GM12878 (cell line): ENCODE measurements around the gene TOMM34. TPM values are rescaled to one million over a fixed set of nuclear protein-coding genes. Genes with fewer than 3 reads are reported as not detected.

Experiments used
- ATAC-seq: fragments of 200-7000 bp; cut with Tn5 transposase; 3 replicates; pipeline ENCODE4 v1.9.1; 2020; ENCODE audit warnings: mild to moderate bottlenecking, moderate library complexity
- BruUV-seq: library from RNA; stranded (reverse); fragments of 400-500 nt; replicated peaks from 2 replicates; lab custom pipeline; 2021; lab: Mats Ljungman, UMichigan
- CTCF ChIA-PET: fragments of 300-600 bp; sonication (Branson Sonifier 250); formaldehyde crosslinking; extraction: SDS; loops from one replicate; lab custom pipeline; 2021; ENCODE audit warnings: inconsistent platforms; lab: Yijun Ruan, JAX
- POLR2A ChIA-PET: fragments of 350-600 bp; formaldehyde crosslinking; extraction: SDS; loops from one replicate; lab custom pipeline; 2021; ENCODE audit warnings: inconsistent platforms; lab: Charles Lee
- RAD21 ChIA-PET: fragments of 300-600 bp; sonication (Branson Sonifier 250); formaldehyde crosslinking; loops from one replicate; lab custom pipeline; 2023; ENCODE audit warnings: antibody characterized with exemption; ENCODE audit not compliant: unreplicated experiment; lab: Charles Lee
- SMC1A ChIA-PET: fragments of 300-600 bp; sonication (Branson Sonifier 250); formaldehyde crosslinking; loops from one replicate; lab custom pipeline; 2023; ENCODE audit not compliant: unreplicated experiment, uncharacterized antibody; lab: Charles Lee
- DNase-seq: peaks from one replicate; pipeline ENCODE4 v3.0.0-alpha.2; 2011; ENCODE audit warnings: low read depth, low spot score
- FAIRE-seq: peaks from 3 replicates; lab custom pipeline; 2011; peaks lifted over from hg19 to GRCh38; lab: Jason Lieb, UNC
- H2AFZ ChIP-seq: 2 replicates; pipeline ENCODE4 v1.6.0; 2011; ENCODE audit warnings: low read depth, low read length, control low read depth; ENCODE audit not compliant: control insufficient read depth
- H3K27ac ChIP-seq: 2 replicates; pipeline ENCODE4 v1.5.1; 2011; ENCODE audit warnings: control low read depth; ENCODE audit not compliant: control insufficient read depth, insufficient read depth
- H3K27me3 ChIP-seq, 2 experiments: replicated peaks in 1 of 2; 2 replicates each; pipeline versions ENCODE4 v1.6.0 to v1.6.1; 2011; ENCODE audit warnings: low read length in 1 of 2; ENCODE audit not compliant: control insufficient read depth in 2 of 2, insufficient read depth in 2 of 2
- H3K36me3 ChIP-seq, 2 experiments: 2 replicates each; pipeline ENCODE4 v1.5.1; 2011; ENCODE audit warnings: low read length in 1 of 2; ENCODE audit not compliant: control insufficient read depth in 2 of 2, insufficient read depth in 2 of 2
- H3K4me1 ChIP-seq: 2 replicates; pipeline ENCODE4 v1.6.1; 2011; ENCODE audit warnings: mild to moderate bottlenecking, low read length, moderate library complexity, mixed read lengths; ENCODE audit not compliant: control insufficient read depth, insufficient read depth
- H3K4me2 ChIP-seq: 2 replicates; pipeline ENCODE4 v1.6.0; 2011; ENCODE audit warnings: control low read depth; ENCODE audit not compliant: control insufficient read depth, insufficient read depth
- H3K4me3 ChIP-seq: fragments of 200-600 bp; sonication (generic); 2 replicates; pipeline ENCODE4 v1.5.1; 2016
- H3K79me2 ChIP-seq: 2 replicates; pipeline ENCODE4 v1.6.0; 2011; ENCODE audit warnings: low read length; ENCODE audit not compliant: control insufficient read depth, insufficient read depth
- H3K9ac ChIP-seq: 2 replicates; pipeline ENCODE4 v1.8.0; 2011; ENCODE audit warnings: low read length, control low read depth, mixed read lengths; ENCODE audit not compliant: control insufficient read depth, insufficient read depth
- H3K9me3 ChIP-seq: replicated peaks from 3 replicates; pipeline ENCODE4 v1.5.1; 2011; ENCODE audit warnings: mild to moderate bottlenecking, low read length; ENCODE audit not compliant: control insufficient read depth, insufficient read depth
- H4K20me1 ChIP-seq: 2 replicates; pipeline ENCODE4 v1.6.0; 2011; ENCODE audit not compliant: control insufficient read depth, insufficient read depth
- BRCA1 ChIP-seq: IDR thresholded peaks from 2 replicates; pipeline ENCODE4 v1.6.1; 2011; ENCODE audit warnings: low read depth, low read length, improper control_type of control experiment
- CBX5 ChIP-seq: sonication (generic); IDR thresholded peaks from 2 replicates; pipeline ENCODE4 v1.6.1; 2016; ENCODE audit warnings: low read depth, moderate library complexity, mild to moderate bottlenecking, inconsistent platforms
- CEBPB ChIP-seq, 2 experiments: fragments of 150-350 bp in 1 of 2; IDR thresholded peaks; 2 replicates each; pipeline ENCODE4 v1.6.1; 2012 to 2014; ENCODE audit warnings: low read depth in 2 of 2, low read length in 2 of 2, borderline replicate concordance in 1 of 2, inconsistent platforms in 1 of 2
- FOXM1 ChIP-seq: IDR thresholded peaks from 2 replicates; pipeline ENCODE4 v1.6.1; 2012; ENCODE audit warnings: low read depth, mild to moderate bottlenecking, inconsistent platforms, low read length, moderate library complexity
- MTA3 ChIP-seq: IDR thresholded peaks from 2 replicates; pipeline ENCODE4 v1.6.1; 2012; ENCODE audit warnings: low read length, inconsistent platforms, borderline replicate concordance
- NR2C1 ChIP-seq: fragments of 450-650 bp; IDR thresholded peaks from 2 replicates; pipeline ENCODE4 v1.6.1; 2017; ENCODE audit warnings: antibody characterized with exemption, mild to moderate bottlenecking, moderate library complexity
- RBBP5 ChIP-seq: fragments of 200-600 bp; sonication (generic); conservative IDR thresholded peaks from 2 replicates; pipeline ENCODE4 v1.6.1; 2016
- SIN3A ChIP-seq: IDR thresholded peaks from 2 replicates; pipeline ENCODE4 v1.6.1; 2012; ENCODE audit warnings: low read depth, low read length, improper control_type of control experiment
- SRF ChIP-seq, 2 experiments: IDR thresholded peaks; 2 replicates each; pipeline ENCODE4 v1.6.1; 2011; ENCODE audit warnings: low read depth in 2 of 2, low read length in 2 of 2, mild to moderate bottlenecking in 1 of 2, moderate library complexity in 1 of 2
- STAT1 ChIP-seq: fragments of 450-650 bp; conservative IDR thresholded peaks from 2 replicates; pipeline ENCODE4 v1.6.1; 2014; ENCODE audit warnings: antibody characterized with exemption, mild to moderate bottlenecking
- WGBS: methylation state at CpG from one replicate; pipeline ENCODE4 v1.1.6; 2016; ENCODE audit warnings: low lambda C conversion rate; ENCODE audit not compliant: insufficient replicate concordance, insufficient coverage; ENCODE audit errors: missing lambda C conversion rate; 5-methylcytosine and 5-hydroxymethylcytosine counted together
- in situ Hi-C: fragments of 300-500 bp; cut with MboI; formaldehyde crosslinking; loops from 9 replicates; pipeline ENCODE4 v1.14.3; 2018; ENCODE audit warnings: mixed read lengths
- intact Hi-C: fragments of 100-400 bp; cut with micrococcal nuclease; formaldehyde crosslinking; loops from one replicate; pipeline ENCODE4 v1.14.2; 2022; ENCODE audit not compliant: unreplicated experiment
- polyA plus RNA-seq, 11 experiments: library from polyadenylated mRNA; depleted of rRNA in 4 of 11; unstranded in 6 of 11; stranded (reverse) in 5 of 11; fragments of >200 nt; fragmentation: Nextera tagmentation in 4 of 11; fragmentation: Illumina TruSeq in 1 of 11; extraction: Ambion mirVana in 4 of 11; extraction: Trizol in 1 of 11; gene quantifications; 1 replicate in 1 of 11; 2 replicates in 10 of 11; pipeline versions ENCODE4 v1.2.1 to v1.2.3, GENCODE V29; 2011 to 2016; ENCODE audit warnings: inconsistent platforms in 2 of 11, missing spikeins in 2 of 11, low read depth in 1 of 11
- total RNA-seq, 4 experiments: library from RNA; depleted of rRNA in 3 of 4; stranded (reverse); fragments of >200 nt in 3 of 4; fragmentation: Illumina TruSeq in 1 of 4; extraction: Trizol in 1 of 4; gene quantifications; 2 replicates each; pipeline versions ENCODE4 v1.2.1 to v1.2.3, GENCODE V29; 2013 to 2021
- TF ChIP-seq, protein P1 (sequence below): fragments of 450-650 bp; IDR thresholded peaks from 2 replicates; pipeline ENCODE4 v1.6.1; 2017; ENCODE audit warnings: mild to moderate bottlenecking, moderate library complexity
- TF ChIP-seq, protein P2 (sequence below): IDR thresholded peaks from 2 replicates; pipeline ENCODE4 v1.6.1; 2011; ENCODE audit warnings: borderline replicate concordance, low read depth, mild to moderate bottlenecking, moderate library complexity, mixed read lengths, low read length; ENCODE audit not compliant: insufficient read depth; ENCODE audit errors: extremely low read length
- TF ChIP-seq, protein P3 (sequence below): fragments of 450-650 bp; IDR thresholded peaks from 2 replicates; pipeline ENCODE4 v1.6.1; 2017; ENCODE audit warnings: borderline replicate concordance
- TF ChIP-seq, protein P4 (sequence below): IDR thresholded peaks from 2 replicates; pipeline ENCODE4 v1.6.1; 2012; ENCODE audit warnings: low read depth, low read length, improper control_type of control experiment

The TOMM34 gene
- total and polyA plus RNA-seq, 10 of the 15 experiments (the other 5 are each of a cell fraction or from before 2014, with no cell fraction given), result 14.0 to 73.8 (median 43.9) TPM

DNA sequence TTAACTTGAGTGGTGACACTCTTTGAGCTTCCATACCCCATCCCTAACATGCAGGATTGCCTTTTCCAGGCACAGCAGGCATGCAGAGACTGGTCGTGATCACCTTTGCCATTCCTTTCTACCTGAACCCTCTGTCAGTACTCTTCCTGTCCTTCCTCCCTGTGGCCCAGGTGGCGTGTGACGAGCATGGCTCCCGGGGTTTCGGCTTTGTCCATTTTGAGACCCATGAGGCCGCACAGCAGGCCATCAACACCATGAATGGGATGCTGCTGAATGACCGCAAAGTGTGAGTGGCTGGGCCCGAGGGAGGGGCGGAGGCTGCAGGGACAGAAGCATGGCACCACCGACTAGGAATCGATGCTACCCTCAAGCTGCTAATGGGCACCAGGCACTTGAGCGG lies 43.6 kb downstream of the TOMM34 start (continued):
- TF ChIP-seq, protein P1, sequence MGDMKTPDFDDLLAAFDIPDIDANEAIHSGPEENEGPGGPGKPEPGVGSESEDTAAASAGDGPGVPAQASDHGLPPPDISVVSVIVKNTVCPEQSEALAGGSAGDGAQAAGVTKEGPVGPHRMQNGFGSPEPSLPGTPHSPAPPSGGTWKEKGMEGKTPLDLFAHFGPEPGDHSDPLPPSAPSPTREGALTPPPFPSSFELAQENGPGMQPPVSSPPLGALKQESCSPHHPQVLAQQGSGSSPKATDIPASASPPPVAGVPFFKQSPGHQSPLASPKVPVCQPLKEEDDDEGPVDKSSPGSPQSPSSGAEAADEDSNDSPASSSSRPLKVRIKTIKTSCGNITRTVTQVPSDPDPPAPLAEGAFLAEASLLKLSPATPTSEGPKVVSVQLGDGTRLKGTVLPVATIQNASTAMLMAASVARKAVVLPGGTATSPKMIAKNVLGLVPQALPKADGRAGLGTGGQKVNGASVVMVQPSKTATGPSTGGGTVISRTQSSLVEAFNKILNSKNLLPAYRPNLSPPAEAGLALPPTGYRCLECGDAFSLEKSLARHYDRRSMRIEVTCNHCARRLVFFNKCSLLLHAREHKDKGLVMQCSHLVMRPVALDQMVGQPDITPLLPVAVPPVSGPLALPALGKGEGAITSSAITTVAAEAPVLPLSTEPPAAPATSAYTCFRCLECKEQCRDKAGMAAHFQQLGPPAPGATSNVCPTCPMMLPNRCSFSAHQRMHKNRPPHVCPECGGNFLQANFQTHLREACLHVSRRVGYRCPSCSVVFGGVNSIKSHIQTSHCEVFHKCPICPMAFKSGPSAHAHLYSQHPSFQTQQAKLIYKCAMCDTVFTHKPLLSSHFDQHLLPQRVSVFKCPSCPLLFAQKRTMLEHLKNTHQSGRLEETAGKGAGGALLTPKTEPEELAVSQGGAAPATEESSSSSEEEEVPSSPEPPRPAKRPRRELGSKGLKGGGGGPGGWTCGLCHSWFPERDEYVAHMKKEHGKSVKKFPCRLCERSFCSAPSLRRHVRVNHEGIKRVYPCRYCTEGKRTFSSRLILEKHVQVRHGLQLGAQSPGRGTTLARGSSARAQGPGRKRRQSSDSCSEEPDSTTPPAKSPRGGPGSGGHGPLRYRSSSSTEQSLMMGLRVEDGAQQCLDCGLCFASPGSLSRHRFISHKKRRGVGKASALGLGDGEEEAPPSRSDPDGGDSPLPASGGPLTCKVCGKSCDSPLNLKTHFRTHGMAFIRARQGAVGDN, result no peak
- no peak for TF ChIP-seq BRCA1
- TF ChIP-seq, protein P2, sequence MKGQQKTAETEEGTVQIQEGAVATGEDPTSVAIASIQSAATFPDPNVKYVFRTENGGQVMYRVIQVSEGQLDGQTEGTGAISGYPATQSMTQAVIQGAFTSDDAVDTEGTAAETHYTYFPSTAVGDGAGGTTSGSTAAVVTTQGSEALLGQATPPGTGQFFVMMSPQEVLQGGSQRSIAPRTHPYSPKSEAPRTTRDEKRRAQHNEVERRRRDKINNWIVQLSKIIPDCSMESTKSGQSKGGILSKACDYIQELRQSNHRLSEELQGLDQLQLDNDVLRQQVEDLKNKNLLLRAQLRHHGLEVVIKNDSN, result no peak
- no peak for TF ChIP-seq MTA3

DNA sequence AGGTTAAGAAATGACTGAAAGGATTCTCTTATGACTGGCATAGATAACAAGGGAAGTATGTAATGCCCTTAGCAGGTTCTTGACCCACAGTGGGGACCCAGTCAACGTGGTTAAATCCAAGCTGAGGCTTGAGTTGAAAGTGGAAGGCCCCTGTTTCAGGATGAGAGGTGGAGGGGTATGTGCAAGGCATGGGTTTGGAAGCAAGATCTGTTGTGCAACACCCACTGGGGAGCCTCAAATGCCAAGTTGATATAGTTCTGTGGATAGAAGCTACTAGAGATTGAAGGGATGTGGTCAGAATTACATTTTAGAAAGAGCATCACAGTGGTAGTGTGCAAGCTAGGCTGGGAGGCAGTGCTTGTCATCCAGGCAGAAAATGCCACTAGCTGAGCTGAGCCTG lies 45.3 kb downstream of the TOMM34 start:
- Histone ChIP-seq H2AFZ (no peak overlapping the region), H3K4me3 (no peak overlapping the region), H3K79me2 (no peaks in the 10 kb centered on the region), H3K9ac (no peak overlapping the region), H3K27me3 (no peaks in the 10 kb centered on the region), H3K9me3 (no peaks in the 10 kb centered on the region), H3K4me1 (peaks cover 3% of the 10 kb centered on the region), H3K36me3 (peaks cover 4 to 6% of the 10 kb centered on the region in 2 experiments; a peak in 3 of 4 replicates), H3K27ac (no peak overlapping the region), H4K20me1 (no peaks in the 10 kb centered on the region), H3K4me2 (no peak overlapping the region)
- POLR2A ChIA-PET, result no interaction called here
- no peak for ATAC-seq
- BruUV-seq, result no TSS peak
- intact Hi-C loops (loop anchor here (5.0 kb wide), 1 partner anchor 182 kb away; no protein-coding TSS in a partner anchor), in situ Hi-C loops (no loop called here)
- RAD21 ChIA-PET, result interaction anchor here (0.7 kb wide), 1 partner anchor 153 kb away, joined by 3 read pairs; no protein-coding TSS in a partner anchor
- CTCF ChIA-PET, result no interaction called here
- FAIRE-seq, result no peak
- WGBS, result 74% methylated on average over 1 of the region's 1 CpG
- SMC1A ChIA-PET, result interaction anchor here (1.0 kb wide), 1 partner anchor 11 kb away, joined by 3 read pairs; no protein-coding TSS in a partner anchor
- DNase-seq, result no peak
- TF ChIP-seq SRF (IDR thresholded peaks at IDR 0.05; ENCODE audit: low read depth in 2 of 2, low read length in 2 of 2) (no peak), STAT1 (no peak), CEBPB (IDR thresholded peaks at IDR 0.05; ENCODE audit: borderline replicate concordance in 1 of 2, low read depth in 2 of 2, low read length in 2 of 2) (no peak), SIN3A (no peak), CBX5 (no peak), RBBP5 (no peak), FOXM1 (no peak), NR2C1 (no peak)
- TF ChIP-seq, protein P3, sequence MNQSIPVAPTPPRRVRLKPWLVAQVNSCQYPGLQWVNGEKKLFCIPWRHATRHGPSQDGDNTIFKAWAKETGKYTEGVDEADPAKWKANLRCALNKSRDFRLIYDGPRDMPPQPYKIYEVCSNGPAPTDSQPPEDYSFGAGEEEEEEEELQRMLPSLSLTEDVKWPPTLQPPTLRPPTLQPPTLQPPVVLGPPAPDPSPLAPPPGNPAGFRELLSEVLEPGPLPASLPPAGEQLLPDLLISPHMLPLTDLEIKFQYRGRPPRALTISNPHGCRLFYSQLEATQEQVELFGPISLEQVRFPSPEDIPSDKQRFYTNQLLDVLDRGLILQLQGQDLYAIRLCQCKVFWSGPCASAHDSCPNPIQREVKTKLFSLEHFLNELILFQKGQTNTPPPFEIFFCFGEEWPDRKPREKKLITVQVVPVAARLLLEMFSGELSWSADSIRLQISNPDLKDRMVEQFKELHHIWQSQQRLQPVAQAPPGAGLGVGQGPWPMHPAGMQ, result no peak
- TF ChIP-seq, protein P4, sequence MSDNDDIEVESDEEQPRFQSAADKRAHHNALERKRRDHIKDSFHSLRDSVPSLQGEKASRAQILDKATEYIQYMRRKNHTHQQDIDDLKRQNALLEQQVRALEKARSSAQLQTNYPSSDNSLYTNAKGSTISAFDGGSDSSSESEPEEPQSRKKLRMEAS, result no peak
